Measurements from ENCODE around the gene RPL13. TPM values are rescaled to one million over a fixed set of nuclear protein-coding genes. Genes with fewer than 3 reads are reported as not detected.

Gene RPL13
- total RNA-seq, 1 experiment from 2014 or later = 2,157 TPM

- DNase-seq = no peak
- H3K4me2 ChIP-seq (ENCODE audit: insufficient read depth, insufficient read length, low read length) = no peak overlapping the region
- no peak overlapping the region for H2BK5ac ChIP-seq (ENCODE audit: insufficient read length, low read length)
- no peak overlapping the region for H2BK20ac ChIP-seq (ENCODE audit: low read depth, low read length, poor library complexity, severe bottlenecking)
- H4K8ac ChIP-seq (replicated peaks; ENCODE audit: insufficient read length, low read depth, low read length) = no peak overlapping the region
- Mint-ChIP-seq H3K27me3 (ENCODE audit: low read depth) (no peaks in the 10 kb centered on the region), H3K27ac (peak overlapping the region in 1 of 3 experiments; percentile 19; a peak in 3 of 7 replicates), H3K4me1 (peaks cover 6 to 7% of the 10 kb centered on the region in 2 experiments; a peak in 2 of 4 replicates), H3K4me3 (peak overlapping the region in 1 of 2 experiments; percentile 42; a peak in 2 of 5 replicates), H3K9me3 (no peaks in the 10 kb centered on the region), H3K36me3 (ENCODE audit: insufficient read depth in 1 of 3, low read depth in 3 of 3) (peaks cover 41 to 85% (median 80%) of the 10 kb centered on the region in 3 experiments; a peak in 6 of 7 replicates)
- H2BK120ac ChIP-seq (ENCODE audit: low read depth, low read length, poor library complexity, severe bottlenecking) = no peak overlapping the region
- H3K9ac ChIP-seq (ENCODE audit: extremely low read depth, insufficient read length, low read length) = no peak overlapping the region
- H4K5ac ChIP-seq (ENCODE audit: insufficient read length, low read depth, low read length) = no peak overlapping the region
- H2BK12ac ChIP-seq (ENCODE audit: insufficient read length, low read depth, low read length) = no peak overlapping the region
- H3T11ph ChIP-seq (ENCODE audit: low read length) = no peak overlapping the region
- H2BK15ac ChIP-seq (ENCODE audit: low read depth, low read length) = no peak overlapping the region
- no peak overlapping the region for H2AK5ac ChIP-seq (ENCODE audit: insufficient read length, low read length)
- no peak overlapping the region for H3K56ac ChIP-seq (ENCODE audit: insufficient read length, low read depth, low read length)
- H3K4ac ChIP-seq (ENCODE audit: low read depth, low read length) = no peak overlapping the region
- H3K23me2 ChIP-seq (ENCODE audit: insufficient read length, low read depth, low read length, poor library complexity, severe bottlenecking) = no peaks in the 10 kb centered on the region
- TF ChIP-seq, protein P1, sequence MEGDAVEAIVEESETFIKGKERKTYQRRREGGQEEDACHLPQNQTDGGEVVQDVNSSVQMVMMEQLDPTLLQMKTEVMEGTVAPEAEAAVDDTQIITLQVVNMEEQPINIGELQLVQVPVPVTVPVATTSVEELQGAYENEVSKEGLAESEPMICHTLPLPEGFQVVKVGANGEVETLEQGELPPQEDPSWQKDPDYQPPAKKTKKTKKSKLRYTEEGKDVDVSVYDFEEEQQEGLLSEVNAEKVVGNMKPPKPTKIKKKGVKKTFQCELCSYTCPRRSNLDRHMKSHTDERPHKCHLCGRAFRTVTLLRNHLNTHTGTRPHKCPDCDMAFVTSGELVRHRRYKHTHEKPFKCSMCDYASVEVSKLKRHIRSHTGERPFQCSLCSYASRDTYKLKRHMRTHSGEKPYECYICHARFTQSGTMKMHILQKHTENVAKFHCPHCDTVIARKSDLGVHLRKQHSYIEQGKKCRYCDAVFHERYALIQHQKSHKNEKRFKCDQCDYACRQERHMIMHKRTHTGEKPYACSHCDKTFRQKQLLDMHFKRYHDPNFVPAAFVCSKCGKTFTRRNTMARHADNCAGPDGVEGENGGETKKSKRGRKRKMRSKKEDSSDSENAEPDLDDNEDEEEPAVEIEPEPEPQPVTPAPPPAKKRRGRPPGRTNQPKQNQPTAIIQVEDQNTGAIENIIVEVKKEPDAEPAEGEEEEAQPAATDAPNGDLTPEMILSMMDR (conservative IDR thresholded peaks at IDR 0.05) = no peak
- no peak overlapping the region for H3K18ac ChIP-seq (ENCODE audit: insufficient read length, low read depth, low read length)
- H3K14ac ChIP-seq (ENCODE audit: insufficient read depth, low read length) = no peak overlapping the region
- peaks cover 2% of the 10 kb centered on the region for H4K20me1 ChIP-seq (ENCODE audit: control insufficient read depth, insufficient read depth, insufficient read length)
- no peaks in the 10 kb centered on the region for H3K9me3 ChIP-seq (ENCODE audit: control insufficient read depth, low read depth, low read length)
- no peak overlapping the region for H3K23ac ChIP-seq (ENCODE audit: insufficient read length, low read depth, low read length)
- peaks cover 8% of the 10 kb centered on the region; the same call in 1 of the 2 replicates for H3K79me2 ChIP-seq (ENCODE audit: insufficient read depth, low read length)
- H4K91ac ChIP-seq (ENCODE audit: insufficient read length, low read depth, low read length) = no peak overlapping the region
- H3K79me1 ChIP-seq (ENCODE audit: insufficient read depth, low read depth, low read length, poor library complexity, severe bottlenecking) = peaks cover 6% of the 10 kb centered on the region
- WGBS (ENCODE audit: extremely low coverage, insufficient read length, low lambda C conversion rate) = no CpG with 5 or more reads among the region's 15 CpGs
- no peak overlapping the region for H3K27ac ChIP-seq (ENCODE audit: insufficient read length, low read depth, low read length)
- no peak overlapping the region for H2AFZ ChIP-seq (ENCODE audit: low read length)
- no peaks in the 10 kb centered on the region; the same call in 1 of the 2 replicates for H3K27me3 ChIP-seq (ENCODE audit: insufficient read depth, low read length)
- no peaks in the 10 kb centered on the region for H3K4me1 ChIP-seq (ENCODE audit: insufficient read depth, low read length)
Measured at GRCh38 chr16:89519881-89520280, 40.6 kb upstream of the RPL13 start.
